GM12878 (cell line): Measurements from ENCODE around the gene SLC39A11. TPM values are rescaled to one million over a fixed set of nuclear protein-coding genes. Genes with fewer than 3 reads are reported as not detected.

ENCODE experiments used
- ATAC-seq: fragments of 200-7000 bp; cut with Tn5 transposase; 3 replicates; pipeline ENCODE4 v1.9.1; 2020; ENCODE audit warnings: mild to moderate bottlenecking, moderate library complexity
- BruUV-seq: library from RNA; stranded (reverse); fragments of 400-500 nt; replicated peaks from 2 replicates; lab custom pipeline; 2021; lab: Mats Ljungman, UMichigan
- CTCF ChIA-PET: fragments of 300-600 bp; sonication (Branson Sonifier 250); formaldehyde crosslinking; extraction: SDS; loops from one replicate; lab custom pipeline; 2021; ENCODE audit warnings: inconsistent platforms; lab: Yijun Ruan, JAX
- POLR2A ChIA-PET: fragments of 350-600 bp; formaldehyde crosslinking; extraction: SDS; loops from one replicate; lab custom pipeline; 2021; ENCODE audit warnings: inconsistent platforms; lab: Charles Lee
- RAD21 ChIA-PET: fragments of 300-600 bp; sonication (Branson Sonifier 250); formaldehyde crosslinking; loops from one replicate; lab custom pipeline; 2023; ENCODE audit warnings: antibody characterized with exemption; ENCODE audit not compliant: unreplicated experiment; lab: Charles Lee
- SMC1A ChIA-PET: fragments of 300-600 bp; sonication (Branson Sonifier 250); formaldehyde crosslinking; loops from one replicate; lab custom pipeline; 2023; ENCODE audit not compliant: unreplicated experiment, uncharacterized antibody; lab: Charles Lee
- DNase-seq: peaks from one replicate; pipeline ENCODE4 v3.0.0-alpha.2; 2011; ENCODE audit warnings: low read depth, low spot score
- FAIRE-seq: peaks from 3 replicates; lab custom pipeline; 2011; peaks lifted over from hg19 to GRCh38; lab: Jason Lieb, UNC
- H2AFZ ChIP-seq: 2 replicates; pipeline ENCODE4 v1.6.0; 2011; ENCODE audit warnings: low read depth, low read length, control low read depth; ENCODE audit not compliant: control insufficient read depth
- H3K27ac ChIP-seq: 2 replicates; pipeline ENCODE4 v1.5.1; 2011; ENCODE audit warnings: control low read depth; ENCODE audit not compliant: control insufficient read depth, insufficient read depth
- H3K27me3 ChIP-seq, 2 experiments: replicated peaks in 1 of 2; 2 replicates each; pipeline versions ENCODE4 v1.6.0 to v1.6.1; 2011; ENCODE audit warnings: low read length in 1 of 2; ENCODE audit not compliant: control insufficient read depth in 2 of 2, insufficient read depth in 2 of 2
- H3K36me3 ChIP-seq, 2 experiments: 2 replicates each; pipeline ENCODE4 v1.5.1; 2011; ENCODE audit warnings: low read length in 1 of 2; ENCODE audit not compliant: control insufficient read depth in 2 of 2, insufficient read depth in 2 of 2
- H3K4me1 ChIP-seq: 2 replicates; pipeline ENCODE4 v1.6.1; 2011; ENCODE audit warnings: mild to moderate bottlenecking, low read length, moderate library complexity, mixed read lengths; ENCODE audit not compliant: control insufficient read depth, insufficient read depth
- H3K4me2 ChIP-seq: 2 replicates; pipeline ENCODE4 v1.6.0; 2011; ENCODE audit warnings: control low read depth; ENCODE audit not compliant: control insufficient read depth, insufficient read depth
- H3K4me3 ChIP-seq: fragments of 200-600 bp; sonication (generic); 2 replicates; pipeline ENCODE4 v1.5.1; 2016
- H3K79me2 ChIP-seq: 2 replicates; pipeline ENCODE4 v1.6.0; 2011; ENCODE audit warnings: low read length; ENCODE audit not compliant: control insufficient read depth, insufficient read depth
- H3K9ac ChIP-seq: 2 replicates; pipeline ENCODE4 v1.8.0; 2011; ENCODE audit warnings: low read length, control low read depth, mixed read lengths; ENCODE audit not compliant: control insufficient read depth, insufficient read depth
- H3K9me3 ChIP-seq: replicated peaks from 3 replicates; pipeline ENCODE4 v1.5.1; 2011; ENCODE audit warnings: mild to moderate bottlenecking, low read length; ENCODE audit not compliant: control insufficient read depth, insufficient read depth
- H4K20me1 ChIP-seq: 2 replicates; pipeline ENCODE4 v1.6.0; 2011; ENCODE audit not compliant: control insufficient read depth, insufficient read depth
- BHLHE40 ChIP-seq, 2 experiments: fragments of 450-650 bp in 1 of 2; IDR thresholded peaks; 2 replicates each; pipeline ENCODE4 v1.6.1; 2011 to 2017; ENCODE audit warnings: low read depth in 2 of 2, borderline replicate concordance in 1 of 2, improper control_type of control experiment in 1 of 2, low read length in 1 of 2, mild to moderate bottlenecking in 1 of 2
- BMI1 ChIP-seq: fragments of 450-650 bp; IDR thresholded peaks from 2 replicates; pipeline ENCODE4 v1.6.1; 2016; ENCODE audit warnings: mild to moderate bottlenecking, moderate library complexity, borderline replicate concordance
- E4F1 ChIP-seq: fragments of 450-650 bp; IDR thresholded peaks from 2 replicates; pipeline ENCODE4 v1.6.1; 2018; ENCODE audit warnings: borderline replicate concordance, mild to moderate bottlenecking; ENCODE audit not compliant: partially characterized antibody
- FOS ChIP-seq: IDR thresholded peaks from 3 replicates; pipeline ENCODE4 v1.6.1; 2011; ENCODE audit warnings: borderline replicate concordance; ENCODE audit not compliant: insufficient read length; ENCODE audit errors: extremely low read depth
- FOXK2 ChIP-seq: fragments of 450-650 bp; IDR thresholded peaks from 2 replicates; pipeline ENCODE4 v1.6.1; 2017; ENCODE audit warnings: mild to moderate bottlenecking, moderate library complexity
- JUNB ChIP-seq: IDR thresholded peaks from 2 replicates; pipeline ENCODE4 v1.6.1; 2016; ENCODE audit warnings: antibody characterized with exemption, mild to moderate bottlenecking
- PAX8 ChIP-seq: fragments of 450-650 bp; IDR thresholded peaks from 2 replicates; pipeline ENCODE4 v1.6.1; 2017; ENCODE audit warnings: mild to moderate bottlenecking, moderate library complexity
- SREBF1 ChIP-seq: IDR thresholded peaks from 2 replicates; pipeline ENCODE4 v1.6.1; 2012; ENCODE audit warnings: mild to moderate bottlenecking, low read length
- SREBF2 ChIP-seq: IDR thresholded peaks from 2 replicates; pipeline ENCODE4 v1.6.1; 2012; ENCODE audit warnings: mild to moderate bottlenecking, low read length
- ZBTB33 ChIP-seq: fragments of 450-650 bp; IDR thresholded peaks from 2 replicates; pipeline ENCODE4 v1.6.1; 2017; ENCODE audit warnings: mild to moderate bottlenecking
- ZBTB40 ChIP-seq: fragments of 450-650 bp; IDR thresholded peaks from 2 replicates; pipeline ENCODE4 v1.6.1; 2016; ENCODE audit warnings: mild to moderate bottlenecking, moderate library complexity, borderline replicate concordance
- ZNF207 ChIP-seq: fragments of 450-650 bp; IDR thresholded peaks from 2 replicates; pipeline ENCODE4 v1.6.1; 2014; ENCODE audit warnings: antibody characterized with exemption, mild to moderate bottlenecking, borderline replicate concordance
- ZNF274 ChIP-seq: IDR thresholded peaks from one replicate; pipeline ENCODE4 v1.8.0; 2011; ENCODE audit not compliant: insufficient read length, insufficient read depth
- ZNF384 ChIP-seq: IDR thresholded peaks from 2 replicates; pipeline ENCODE4 v1.6.1; 2012; ENCODE audit warnings: low read depth, mild to moderate bottlenecking, low read length, improper control_type of control experiment, borderline replicate concordance
- WGBS: methylation state at CpG from one replicate; pipeline ENCODE4 v1.1.6; 2016; ENCODE audit warnings: low lambda C conversion rate; ENCODE audit not compliant: insufficient replicate concordance, insufficient coverage; ENCODE audit errors: missing lambda C conversion rate; 5-methylcytosine and 5-hydroxymethylcytosine counted together
- in situ Hi-C: fragments of 300-500 bp; cut with MboI; formaldehyde crosslinking; loops from 9 replicates; pipeline ENCODE4 v1.14.3; 2018; ENCODE audit warnings: mixed read lengths
- intact Hi-C: fragments of 100-400 bp; cut with micrococcal nuclease; formaldehyde crosslinking; loops from one replicate; pipeline ENCODE4 v1.14.2; 2022; ENCODE audit not compliant: unreplicated experiment
- polyA plus RNA-seq, 11 experiments: library from polyadenylated mRNA; depleted of rRNA in 4 of 11; unstranded in 6 of 11; stranded (reverse) in 5 of 11; fragments of >200 nt; fragmentation: Nextera tagmentation in 4 of 11; fragmentation: Illumina TruSeq in 1 of 11; extraction: Ambion mirVana in 4 of 11; extraction: Trizol in 1 of 11; gene quantifications; 1 replicate in 1 of 11; 2 replicates in 10 of 11; pipeline versions ENCODE4 v1.2.1 to v1.2.3, GENCODE V29; 2011 to 2016; ENCODE audit warnings: inconsistent platforms in 2 of 11, missing spikeins in 2 of 11, low read depth in 1 of 11
- total RNA-seq, 4 experiments: library from RNA; depleted of rRNA in 3 of 4; stranded (reverse); fragments of >200 nt in 3 of 4; fragmentation: Illumina TruSeq in 1 of 4; extraction: Trizol in 1 of 4; gene quantifications; 2 replicates each; pipeline versions ENCODE4 v1.2.1 to v1.2.3, GENCODE V29; 2013 to 2021

Gene SLC39A11
- total and polyA plus RNA-seq, 10 of the 15 experiments (the other 5 are each of a cell fraction or from before 2014, with no cell fraction given) = 8.6 to 23.8 (median 14.0) TPM

GRCh38 chr17:72946156-72946555, 146.3 kb downstream of the SLC39A11 start:
- FAIRE-seq (no peak), ATAC-seq (no peak), DNase-seq (no peak)
- no peaks in the 10 kb centered on the region for H3K4me1 ChIP-seq
- H3K4me3 ChIP-seq = no peak overlapping the region
- POLR2A ChIA-PET = no interaction called here
- H3K4me2 ChIP-seq = no peak overlapping the region
- RAD21 ChIA-PET = no interaction called here
- H3K9me3 ChIP-seq = no peaks in the 10 kb centered on the region
- intact Hi-C loops = no loop called here
- H3K27ac ChIP-seq = no peak overlapping the region
- 100% methylated on average over 3 of the region's 3 CpGs for WGBS
- no peak overlapping the region for H3K9ac ChIP-seq
- no peaks in the 10 kb centered on the region for H3K27me3 ChIP-seq
- BruUV-seq = no TSS peak
- TF ChIP-seq E4F1 (no peak), FOS (no peak), PAX8 (no peak), ZNF207 (no peak), SREBF1 (no peak), FOXK2 (no peak), ZNF274 (no peak), ZBTB33 (no peak), SREBF2 (no peak), JUNB (no peak), BMI1 (no peak), BHLHE40 (IDR thresholded peaks at IDR 0.05; ENCODE audit: borderline replicate concordance in 1 of 2, low read depth in 2 of 2, low read length in 1 of 2) (no peak), ZBTB40 (no peak), ZNF384 (no peak)
- H4K20me1 ChIP-seq = no peaks in the 10 kb centered on the region
- H3K36me3 ChIP-seq = peaks cover 0 to 4% of the 10 kb centered on the region in 2 experiments; a peak in 2 of 4 replicates
- CTCF ChIA-PET = no interaction called here
- no peak overlapping the region for H2AFZ ChIP-seq
- SMC1A ChIA-PET = interaction anchor here (0.6 kb wide), 1 partner anchor 389 kb away, joined by 3 read pairs; no protein-coding TSS in a partner anchor
- H3K79me2 ChIP-seq = no peaks in the 10 kb centered on the region
- in situ Hi-C loops = no loop called here
